PC-9 (cell line): ENCODE measurements around the gene TAF9B. TPM values are rescaled to one million over a fixed set of nuclear protein-coding genes. Genes with fewer than 3 reads are reported as not detected.
"Not testable (repeated sequence)": the region's sequence is repeated elsewhere in the genome, so short reads cannot be mapped to it uniquely, and the experiment has no call there.

Experiments used
- BruUV-seq: library from RNA; stranded (reverse); fragments of 400-500 nt; replicated peaks from 2 replicates; lab custom pipeline; 2021; lab: Mats Ljungman, UMichigan
- CTCF ChIA-PET: fragments of 300-600 bp; sonication (Branson Sonifier 250); formaldehyde crosslinking; loops from one replicate; lab custom pipeline; 2022; ENCODE audit warnings: antibody characterized with exemption; lab: Charles Lee
- POLR2A ChIA-PET: fragments of 300-600 bp; sonication (Branson Sonifier 250); formaldehyde crosslinking; loops from one replicate; lab custom pipeline; 2022; ENCODE audit warnings: antibody characterized with exemption; ENCODE audit not compliant: unreplicated experiment; lab: Charles Lee
- DNase-seq, 2 experiments: peaks; one replicate each; pipeline versions ENCODE4 v3.0.0 to v3.0.0-alpha.2; 2015 to 2022; ENCODE audit warnings: mixed read lengths in 1 of 2
- H2AFZ ChIP-seq: fragments of 200-600 bp; sonication (generic); 2 replicates; pipeline ENCODE4 v1.8.1; 2017; ENCODE audit warnings: antibody characterized with exemption
- H3F3A ChIP-seq: fragments of 200-600 bp; sonication (generic); 2 replicates; pipeline ENCODE4 v1.8.1; 2017; ENCODE audit warnings: antibody characterized with exemption, mild to moderate bottlenecking, low read depth; ENCODE audit not compliant: insufficient read depth
- H3K27ac ChIP-seq: fragments of 200-600 bp; sonication (generic); 2 replicates; pipeline ENCODE4 v1.6.1; 2016; ENCODE audit warnings: mixed run types
- H3K27me3 ChIP-seq: fragments of 200-600 bp; sonication (generic); 2 replicates; pipeline ENCODE4 v1.6.1; 2016; ENCODE audit warnings: low read depth, mixed run types; ENCODE audit not compliant: insufficient read depth
- H3K36me3 ChIP-seq: fragments of 200-600 bp; sonication (generic); 2 replicates; pipeline ENCODE4 v1.6.1; 2016; ENCODE audit warnings: low read depth, mixed run types
- H3K4me1 ChIP-seq: fragments of 200-600 bp; sonication (generic); replicated peaks from 2 replicates; pipeline ENCODE4 v1.6.1; 2016; ENCODE audit warnings: mixed run types; ENCODE audit not compliant: insufficient read depth
- H3K4me2 ChIP-seq: fragments of 200-600 bp; sonication (generic); 2 replicates; pipeline ENCODE4 v1.6.1; 2017; ENCODE audit warnings: mixed run types
- H3K4me3 ChIP-seq: fragments of 200-600 bp; sonication (generic); 2 replicates; pipeline ENCODE4 v1.6.1; 2016; ENCODE audit warnings: mixed run types
- H3K79me2 ChIP-seq: fragments of 200-600 bp; sonication (generic); 2 replicates; pipeline ENCODE4 v1.6.1; 2017; ENCODE audit warnings: low read depth, mixed run types
- H3K9me2 ChIP-seq: fragments of 200-600 bp; sonication (generic); 2 replicates; pipeline ENCODE4 v1.8.1; 2017; ENCODE audit warnings: mild to moderate bottlenecking; ENCODE audit not compliant: insufficient read depth
- H3K9me3 ChIP-seq: fragments of 200-600 bp; sonication (generic); 2 replicates; pipeline ENCODE4 v1.8.1; 2016; ENCODE audit warnings: low read depth; ENCODE audit not compliant: insufficient read depth
- H4K20me1 ChIP-seq: fragments of 200-600 bp; sonication (generic); 2 replicates; pipeline ENCODE4 v1.8.1; 2017; ENCODE audit not compliant: insufficient read depth
- EZH2 ChIP-seq: fragments of 200-600 bp; sonication (generic); IDR thresholded peaks from 2 replicates; pipeline ENCODE4 v1.8.0; 2017; ENCODE audit warnings: antibody characterized with exemption, low read depth
- intact Hi-C: fragments of 100-400 bp; cut with micrococcal nuclease; formaldehyde crosslinking; loops from one replicate; pipeline ENCODE4 v1.10.0; 2022; ENCODE audit not compliant: unreplicated experiment
- total RNA-seq: library from RNA; stranded (reverse); gene quantifications from 2 replicates; pipeline ENCODE4 v1.2.3, GENCODE V29; 2021
- TF ChIP-seq, protein P1 (sequence below): fragments of 200-600 bp; sonication (generic); conservative IDR thresholded peaks from 2 replicates; pipeline ENCODE4 v1.6.1; 2017; ENCODE audit warnings: mixed run types, antibody characterized with exemption, mild to moderate bottlenecking, moderate library complexity

Gene TAF9B
- total RNA-seq, 1 experiment from 2014 or later = 11.4 TPM

DNA sequence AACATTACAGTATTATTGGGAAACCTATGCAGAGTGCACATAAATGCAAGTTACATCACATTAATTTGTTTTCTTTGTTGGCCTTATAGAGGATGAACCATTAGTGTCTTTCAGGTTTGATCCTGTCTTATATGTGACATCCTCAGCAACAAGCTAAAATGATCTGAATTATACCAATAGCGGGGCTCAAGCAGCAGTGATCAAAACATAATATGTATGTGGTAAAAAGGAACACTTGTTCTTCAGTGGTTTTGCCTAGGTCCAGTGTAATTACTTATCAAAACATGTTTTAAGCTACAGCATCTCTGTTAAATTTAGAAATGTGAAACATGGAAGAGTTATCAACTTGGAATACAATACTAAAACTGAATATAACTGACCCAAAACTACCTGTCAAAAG is 9.1 kb downstream of the TAF9B start:
- intact Hi-C loops = no loop called here
- BruUV-seq = no TSS peak
- Histone ChIP-seq H3K27ac (no peak overlapping the region), H2AFZ (no peak overlapping the region), H3K4me1 (no peaks in the 10 kb centered on the region), H3K79me2 (no peaks in the 10 kb centered on the region), H3K27me3 (no peaks in the 10 kb centered on the region), H3F3A (peaks cover 27% of the 10 kb centered on the region), H3K9me3 (no peaks in the 10 kb centered on the region), H3K36me3 (no peaks in the 10 kb centered on the region), H3K4me3 (no peak overlapping the region), H4K20me1 (no peaks in the 10 kb centered on the region; the same call in 1 of the 2 replicates), H3K4me2 (no peak overlapping the region), H3K9me2 (no peaks in the 10 kb centered on the region)
- POLR2A ChIA-PET = interaction anchor here (0.7 kb wide), 1 partner anchor 570 kb away, joined by 8 read pairs; no protein-coding TSS in a partner anchor
- TF ChIP-seq, protein P1, sequence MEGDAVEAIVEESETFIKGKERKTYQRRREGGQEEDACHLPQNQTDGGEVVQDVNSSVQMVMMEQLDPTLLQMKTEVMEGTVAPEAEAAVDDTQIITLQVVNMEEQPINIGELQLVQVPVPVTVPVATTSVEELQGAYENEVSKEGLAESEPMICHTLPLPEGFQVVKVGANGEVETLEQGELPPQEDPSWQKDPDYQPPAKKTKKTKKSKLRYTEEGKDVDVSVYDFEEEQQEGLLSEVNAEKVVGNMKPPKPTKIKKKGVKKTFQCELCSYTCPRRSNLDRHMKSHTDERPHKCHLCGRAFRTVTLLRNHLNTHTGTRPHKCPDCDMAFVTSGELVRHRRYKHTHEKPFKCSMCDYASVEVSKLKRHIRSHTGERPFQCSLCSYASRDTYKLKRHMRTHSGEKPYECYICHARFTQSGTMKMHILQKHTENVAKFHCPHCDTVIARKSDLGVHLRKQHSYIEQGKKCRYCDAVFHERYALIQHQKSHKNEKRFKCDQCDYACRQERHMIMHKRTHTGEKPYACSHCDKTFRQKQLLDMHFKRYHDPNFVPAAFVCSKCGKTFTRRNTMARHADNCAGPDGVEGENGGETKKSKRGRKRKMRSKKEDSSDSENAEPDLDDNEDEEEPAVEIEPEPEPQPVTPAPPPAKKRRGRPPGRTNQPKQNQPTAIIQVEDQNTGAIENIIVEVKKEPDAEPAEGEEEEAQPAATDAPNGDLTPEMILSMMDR = no peak
- TF ChIP-seq EZH2 = no peak
- DNase-seq = no peak
- CTCF ChIA-PET = no interaction called here

DNA sequence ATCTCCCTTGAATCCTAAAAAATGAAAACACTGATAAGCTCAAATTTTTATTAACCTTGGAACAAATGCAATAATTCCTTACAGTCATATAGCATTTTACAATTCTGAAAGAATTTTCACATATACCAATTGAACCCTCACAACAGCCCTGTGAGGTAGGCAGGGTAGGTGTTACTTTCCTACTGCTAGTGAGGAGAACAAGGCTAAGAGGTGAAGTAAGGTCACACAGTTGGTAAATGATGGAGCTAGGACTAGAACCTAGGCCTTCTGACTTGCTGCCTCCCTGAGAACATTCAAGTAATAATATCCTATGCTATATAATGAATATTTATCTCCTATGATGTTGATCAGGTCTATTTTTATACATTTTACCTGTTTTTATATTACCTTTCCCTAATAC is 9.7 kb downstream of the TAF9B start:
- BruUV-seq = no TSS peak
- no peaks in the 10 kb centered on the region for H3K36me3 ChIP-seq
- ChIA-PET POLR2A (no interaction called here), CTCF (no interaction called here)
- no peak for DNase-seq
- H4K20me1 ChIP-seq = peaks cover 5% of the 10 kb centered on the region; the same call in 1 of the 2 replicates
- H3K4me1 ChIP-seq = no peaks in the 10 kb centered on the region
- no peaks in the 10 kb centered on the region for H3K79me2 ChIP-seq
- H3K4me3 ChIP-seq = no peak overlapping the region
- no peak overlapping the region for H2AFZ ChIP-seq
- intact Hi-C loops = loop anchor here (10.0 kb wide), 1 partner anchor 225 kb away; no protein-coding TSS in a partner anchor
- H3F3A ChIP-seq = peaks cover 28% of the 10 kb centered on the region
- no peak overlapping the region for H3K4me2 ChIP-seq
- H3K27ac ChIP-seq = no peak overlapping the region
- no peaks in the 10 kb centered on the region for H3K9me3 ChIP-seq
- no peaks in the 10 kb centered on the region for H3K9me2 ChIP-seq
- H3K27me3 ChIP-seq = no peaks in the 10 kb centered on the region
- TF ChIP-seq, protein P1 = no peak
- no peak for TF ChIP-seq EZH2

DNA sequence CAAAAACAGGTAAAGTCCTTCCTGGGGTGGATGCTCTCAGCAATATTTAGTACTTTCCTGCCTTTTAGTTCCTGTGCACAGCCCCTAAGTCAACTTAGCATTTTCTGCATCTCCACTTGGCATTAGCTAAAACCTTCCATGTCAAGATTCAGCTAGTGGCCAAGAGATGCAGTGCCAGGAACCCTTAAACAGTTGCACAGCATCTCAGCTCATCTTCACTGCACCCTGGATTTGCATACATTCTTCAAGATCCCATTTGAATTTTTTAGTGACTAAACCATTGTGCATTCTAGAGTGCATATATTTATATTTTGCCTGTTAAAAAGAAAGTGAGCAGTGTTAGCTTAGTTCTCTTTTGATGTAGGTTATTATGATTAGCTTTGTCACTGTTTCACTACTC is 13.7 kb downstream of the TAF9B start:
- peaks cover 25% of the 10 kb centered on the region for H3K36me3 ChIP-seq
- H3K9me2 ChIP-seq, POLR2A ChIA-PET, DNase-seq, H3K9me3 ChIP-seq, H3K4me3 ChIP-seq, H2AFZ ChIP-seq, BruUV-seq, H3K4me1 ChIP-seq, H3K4me2 ChIP-seq, H3K27ac ChIP-seq, H3K27me3 ChIP-seq, CTCF ChIA-PET: not testable (repeated sequence)
- H4K20me1 ChIP-seq = peaks cover 38% of the 10 kb centered on the region
- intact Hi-C loops = loop anchor here (10.0 kb wide), 1 partner anchor 221 kb away; no protein-coding TSS in a partner anchor
- peaks cover 12% of the 10 kb centered on the region; the same call in 1 of the 2 replicates for H3K79me2 ChIP-seq
- H3F3A ChIP-seq = peaks cover 44% of the 10 kb centered on the region

DNA sequence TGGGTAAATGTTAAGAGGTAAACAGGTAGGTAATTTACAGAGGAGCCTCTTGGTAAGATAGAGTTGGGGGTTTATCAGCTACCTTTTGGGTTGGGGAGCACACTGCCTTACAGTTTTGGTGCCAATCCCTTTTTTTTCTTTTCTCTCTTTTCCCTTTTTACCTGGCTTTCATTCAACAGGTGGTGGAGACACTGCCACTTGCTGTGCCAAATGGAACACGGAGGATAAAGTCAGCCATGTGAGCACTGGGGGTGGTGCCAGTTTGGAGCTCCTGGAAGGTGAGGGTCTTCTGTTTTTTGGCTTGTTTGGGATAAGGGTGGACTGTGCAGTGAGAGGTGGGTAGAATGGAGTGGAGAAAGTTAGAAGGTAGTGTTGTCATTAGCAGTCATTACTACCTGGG is 14.3 kb downstream of the TAF9B start:
- ChIA-PET POLR2A (interaction anchor here (0.6 kb wide), 1 partner anchor 18 kb away, joined by 19 read pairs; no protein-coding TSS in a partner anchor), CTCF (no interaction called here)
- no peaks in the 10 kb centered on the region for H3K4me1 ChIP-seq
- BruUV-seq = no TSS peak
- peaks cover 25% of the 10 kb centered on the region for H3K36me3 ChIP-seq
- TF ChIP-seq EZH2 = no peak
- TF ChIP-seq, protein P1 = no peak
- H3K27me3 ChIP-seq = no peaks in the 10 kb centered on the region
- H4K20me1 ChIP-seq = peaks cover 42% of the 10 kb centered on the region
- H3K4me2 ChIP-seq = no peak overlapping the region
- peaks cover 44% of the 10 kb centered on the region for H3F3A ChIP-seq
- DNase-seq = no peak
- no peaks in the 10 kb centered on the region for H3K9me3 ChIP-seq
- intact Hi-C loops = loop anchor here (10.0 kb wide), 1 partner anchor 220 kb away; no protein-coding TSS in a partner anchor
- H2AFZ ChIP-seq = no peak overlapping the region
- H3K4me3 ChIP-seq = no peak overlapping the region
- H3K9me2 ChIP-seq = no peaks in the 10 kb centered on the region
- H3K79me2 ChIP-seq = peaks cover 12% of the 10 kb centered on the region; the same call in 1 of the 2 replicates
- no peak overlapping the region for H3K27ac ChIP-seq
